Breast epithelium (tissue), 3 donors: ENCODE data around the gene ANKRD29.

Experiments used
- CTCF ChIP-seq, 3 donors: fragments of 450-650 bp; IDR thresholded peaks; one replicate each; pipeline ENCODE4 v1.5.1; 2016 to 2017; ENCODE audit warnings: antibody characterized with exemption in 3 of 3, mild to moderate bottlenecking in 3 of 3, moderate library complexity in 3 of 3
- POLR2A ChIP-seq: fragments of 450-650 bp; IDR thresholded peaks from one replicate; pipeline ENCODE4 v1.6.1; 2016; ENCODE audit warnings: antibody characterized with exemption, mild to moderate bottlenecking, moderate library complexity
- POLR2AphosphoS5 ChIP-seq, 3 donors: sonication (generic); formaldehyde crosslinking; IDR thresholded peaks; one replicate each; pipeline ENCODE4 v1.6.1; 2017; ENCODE audit warnings: antibody characterized with exemption in 3 of 3

- TF ChIP-seq CTCF (IDR thresholded peaks at IDR 0.05) (no peak), POLR2A (no peak), POLR2AphosphoS5 (IDR thresholded peaks at IDR 0.05) (no peak)
Observed at GRCh38 chr18:23710068-23710527, 47.4 kb upstream of the ANKRD29 start.
